Hematopoietic multipotent progenitor cell treated with erythropoietin and hydrocortisone succinate and interleukin-3 and kit ligand, for 4 days (in vitro differentiated cells): ENCODE data around the gene RSBN1.

Experiments
- DNase-seq: peaks from one replicate; pipeline ENCODE4 v3.0.0-alpha.2; 2015

RSBN1 gene

GRCh38 chr1:113811156-113811887 is 954 bp downstream of the RSBN1 start:
- peak; percentile 61 for DNase-seq

DNA sequence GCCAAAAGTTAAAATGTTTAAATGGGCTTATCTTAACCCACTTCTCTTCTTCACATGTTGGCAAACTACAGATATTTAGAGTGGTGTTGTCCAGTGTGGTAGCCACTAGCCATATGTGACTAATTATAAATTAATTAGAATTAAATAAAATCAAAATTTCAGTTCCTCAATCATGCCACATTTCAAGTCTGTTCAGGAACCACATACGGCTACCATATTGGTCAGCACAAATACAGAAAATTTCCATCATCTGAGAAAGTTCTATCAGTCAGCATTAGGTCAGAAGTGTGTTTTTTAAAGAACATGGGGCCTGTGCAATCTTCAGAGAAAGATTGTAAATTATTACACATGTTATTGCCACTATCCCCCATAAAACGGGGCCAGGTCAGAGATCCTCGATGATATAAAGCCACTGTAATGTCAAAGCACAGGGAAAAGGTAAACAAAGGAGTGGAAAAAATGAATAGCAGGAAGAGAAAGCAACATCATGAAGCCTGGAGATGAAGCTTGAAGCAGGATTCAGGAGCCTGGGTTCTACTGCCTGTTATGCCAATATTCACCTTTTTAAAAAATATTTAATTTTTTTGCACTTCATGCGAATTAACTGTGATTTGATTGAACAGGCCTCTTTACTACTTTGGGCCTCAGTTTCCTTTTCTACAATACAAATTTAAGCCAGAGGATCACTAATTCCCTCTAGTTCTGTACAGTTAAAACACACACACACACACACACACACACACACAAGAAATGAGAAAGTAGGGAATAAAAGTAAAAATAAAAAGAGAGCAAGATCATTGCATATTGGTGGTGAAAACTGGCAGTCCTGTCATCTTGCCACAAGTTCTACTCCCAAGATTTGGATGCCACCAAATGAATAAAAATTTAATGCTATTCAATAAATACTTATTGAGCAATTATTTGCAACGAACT is 2.3 kb downstream of the RSBN1 start:
- no peak for DNase-seq

GRCh38 chr1:113808450-113809195 is 3.7 kb downstream of the RSBN1 start:
- DNase-seq = peak; percentile 64

- DNase-seq = no peak
These were observed 6.6 kb downstream of the RSBN1 start for GRCh38 chr1:113805639-113806038.

DNA sequence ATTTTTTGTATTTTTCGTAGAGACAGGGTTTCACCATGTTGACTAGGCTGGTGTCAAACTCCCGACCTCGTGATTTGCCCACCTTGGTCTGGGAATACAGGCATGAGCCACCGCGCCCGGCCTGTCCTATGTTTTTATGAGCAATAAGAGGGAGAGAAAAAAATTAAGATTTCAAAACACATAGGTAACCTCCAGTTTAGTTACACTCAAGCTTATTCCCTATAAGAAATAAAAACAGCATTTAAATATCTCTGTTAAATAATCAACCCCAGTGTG is 7.1 kb downstream of the RSBN1 start:
- no peak for DNase-seq

GRCh38 chr1:113804421-113805255 is 7.6 kb downstream of the RSBN1 start:
- peak; percentile 85 for DNase-seq

- no peak for DNase-seq
These were observed 9.8 kb downstream of the RSBN1 start for GRCh38 chr1:113802367-113803007.

DNA sequence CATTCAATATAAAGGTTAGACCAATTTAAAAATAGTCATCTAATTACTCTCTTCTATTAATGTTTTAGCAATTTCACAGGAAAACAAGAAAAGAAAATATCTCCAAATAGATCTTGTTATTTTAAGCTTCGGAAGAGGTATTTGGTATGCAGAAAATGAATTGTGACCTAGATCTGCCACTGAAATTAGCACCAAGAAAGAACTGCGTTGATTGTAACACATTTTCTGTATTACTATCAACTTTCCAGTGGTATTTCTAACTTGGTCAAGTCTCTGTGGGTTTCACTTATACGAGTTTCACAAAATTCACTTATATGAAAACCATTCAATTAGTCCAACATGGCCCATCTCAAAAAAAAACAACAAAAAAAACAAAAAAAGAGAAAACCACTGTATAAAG is 11.8 kb downstream of the RSBN1 start:
- no peak for DNase-seq

DNA sequence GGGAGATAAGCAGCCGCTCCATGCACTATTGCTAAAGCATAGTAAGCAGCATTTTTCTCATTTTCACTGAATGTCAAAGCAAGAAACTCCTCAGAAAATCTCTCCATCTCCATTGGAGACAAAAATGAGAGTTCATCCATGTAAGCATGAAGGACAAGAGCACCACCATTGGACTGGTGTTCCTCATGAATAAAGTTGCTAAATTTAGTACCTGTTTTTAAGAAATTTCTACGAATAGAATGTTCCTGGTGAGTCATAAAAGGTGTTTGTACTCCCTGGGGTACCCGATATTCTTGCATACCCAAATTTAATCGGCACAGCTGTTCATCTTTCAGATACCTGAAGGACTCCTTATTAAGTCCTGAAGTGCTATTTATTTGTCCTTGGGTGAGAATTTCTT is 14.8 kb downstream of the RSBN1 start:
- DNase-seq = no peak

DNA sequence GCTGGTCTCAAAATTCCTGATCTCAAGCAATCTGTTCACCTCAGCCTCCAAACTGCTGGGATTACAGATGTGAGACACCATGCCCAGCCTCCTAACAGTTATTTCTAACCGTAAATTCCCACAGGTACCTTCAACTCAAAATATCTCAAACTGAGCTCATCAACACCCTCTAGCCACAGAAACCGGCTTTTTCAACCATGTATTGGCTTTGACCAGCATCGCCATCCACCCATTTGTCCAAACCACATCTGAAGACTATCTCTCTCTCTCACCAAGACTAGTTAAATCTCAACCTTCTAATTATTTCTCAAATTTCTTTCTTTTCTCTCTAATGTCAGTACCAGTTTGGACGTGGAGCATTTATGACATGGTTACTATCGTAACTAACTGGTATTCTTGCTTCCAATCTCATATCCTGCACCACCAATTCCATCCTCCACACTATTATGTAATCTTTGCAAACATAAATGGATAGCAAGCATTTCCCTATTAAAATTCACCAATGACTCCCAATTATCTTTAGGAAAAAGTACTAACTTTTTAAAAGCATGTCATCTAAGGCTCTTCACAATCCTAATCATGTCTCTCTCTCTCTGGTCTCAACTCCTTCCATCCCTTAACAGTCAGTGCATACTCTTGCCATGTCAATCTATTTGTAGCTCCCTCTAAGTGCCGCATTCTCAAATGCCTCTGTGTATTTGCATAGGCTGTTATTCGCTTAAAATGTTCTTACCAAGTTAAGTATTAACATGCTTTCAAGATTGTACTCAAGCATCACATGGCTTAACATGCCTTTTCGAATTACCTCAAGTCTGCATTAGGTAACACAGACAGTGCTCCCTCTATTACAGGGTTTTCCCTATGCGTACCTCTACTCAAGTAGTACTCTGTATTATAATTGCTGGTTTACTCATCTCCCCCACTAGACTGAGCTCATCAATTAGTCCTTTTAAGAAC is 18.1 kb downstream of the RSBN1 start:
- no peak for DNase-seq

DNA sequence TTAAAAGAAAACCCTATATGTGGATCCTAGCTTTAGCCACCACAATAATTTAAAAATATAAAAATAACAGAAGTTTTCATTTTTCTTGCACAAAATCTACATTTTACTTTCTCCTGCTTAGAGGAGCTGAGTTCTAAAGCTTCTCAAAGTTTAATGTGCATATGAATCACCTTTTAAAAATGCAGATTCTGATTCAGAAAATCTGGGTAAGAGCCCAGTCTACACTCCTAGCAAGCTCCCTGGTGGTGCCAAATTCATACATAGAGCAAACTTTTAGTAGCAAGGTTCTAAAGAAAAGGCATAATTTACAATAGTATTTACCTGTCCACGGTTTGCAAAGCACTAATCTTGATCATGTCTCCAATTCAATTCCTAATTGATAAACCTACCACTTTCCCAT is 19.3 kb downstream of the RSBN1 start:
- DNase-seq = no peak

DNA sequence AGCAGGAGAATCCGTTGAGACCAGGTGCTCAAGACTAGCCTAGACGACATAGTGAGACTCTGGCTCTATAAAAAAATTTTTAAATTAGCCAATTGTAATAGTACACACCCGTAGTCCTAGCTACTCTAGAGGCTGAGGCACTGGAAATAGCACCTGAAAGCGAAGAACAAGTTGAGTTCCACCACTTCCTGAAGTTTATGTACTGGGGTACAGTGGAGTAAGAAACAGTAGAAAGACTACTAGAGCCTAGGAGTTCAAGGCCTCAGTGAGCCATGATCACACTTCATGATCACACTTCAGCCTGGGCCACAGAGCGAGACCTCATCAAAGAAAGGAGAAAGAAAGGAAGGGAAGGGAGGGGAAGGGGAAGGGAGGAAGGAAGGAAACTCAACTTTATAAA is 19.8 kb downstream of the RSBN1 start:
- DNase-seq = no peak

- DNase-seq = no peak
These were observed 23.5 kb downstream of the RSBN1 start for GRCh38 chr1:113788802-113789201.

DNA sequence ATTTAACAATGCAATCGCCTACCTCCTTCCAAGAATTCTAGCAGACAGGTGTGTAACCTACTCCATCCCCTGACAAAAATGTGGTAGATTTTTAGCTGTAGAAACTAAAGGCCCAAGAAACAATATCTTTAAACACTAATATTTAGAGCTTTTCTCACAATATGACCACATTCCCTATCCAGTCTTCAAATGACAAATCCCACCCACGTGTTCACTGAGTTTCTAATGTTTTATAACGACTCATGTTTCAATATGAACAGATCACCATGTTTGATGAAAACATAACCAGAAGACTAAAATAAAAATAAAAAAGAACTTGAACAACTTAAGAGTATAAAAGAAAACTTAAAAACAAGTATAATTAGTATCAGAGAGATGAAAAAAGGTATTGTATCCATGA is 24.6 kb downstream of the RSBN1 start:
- DNase-seq = no peak

- no peak for DNase-seq
These were observed 26.2 kb downstream of the RSBN1 start for GRCh38 chr1:113786069-113786468.

DNA sequence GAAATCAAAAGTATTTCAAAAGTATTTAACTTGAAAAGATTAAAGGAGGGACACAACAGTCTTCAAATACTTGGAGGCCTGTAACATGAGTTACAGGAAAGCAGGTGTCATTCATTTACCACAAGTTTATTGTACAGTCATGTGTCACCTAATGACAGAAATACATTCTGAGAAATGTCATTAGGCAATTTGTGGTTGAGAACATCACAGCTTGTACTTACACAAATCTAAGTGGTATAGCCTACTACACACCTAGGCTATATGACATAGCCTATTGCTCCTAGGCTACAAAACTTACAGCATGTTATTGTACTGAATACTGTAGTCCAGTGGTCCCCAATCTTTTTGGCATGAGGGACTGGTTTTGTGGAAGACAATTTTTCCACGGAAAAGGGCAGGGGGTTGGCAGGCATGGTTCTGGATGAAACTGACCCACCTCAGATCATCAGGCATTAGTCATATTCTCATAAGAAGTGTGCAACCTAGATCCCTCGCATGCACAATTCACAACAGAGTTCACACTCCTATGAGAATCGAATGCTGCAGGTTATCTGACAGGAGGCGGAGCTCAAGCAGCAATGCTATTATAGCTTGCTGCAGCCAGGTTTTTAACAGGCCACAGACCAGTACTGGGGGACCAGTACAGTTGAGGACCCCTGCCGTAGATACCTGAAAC is 28.0 kb downstream of the RSBN1 start:
- peak; percentile 55 for DNase-seq

DNA sequence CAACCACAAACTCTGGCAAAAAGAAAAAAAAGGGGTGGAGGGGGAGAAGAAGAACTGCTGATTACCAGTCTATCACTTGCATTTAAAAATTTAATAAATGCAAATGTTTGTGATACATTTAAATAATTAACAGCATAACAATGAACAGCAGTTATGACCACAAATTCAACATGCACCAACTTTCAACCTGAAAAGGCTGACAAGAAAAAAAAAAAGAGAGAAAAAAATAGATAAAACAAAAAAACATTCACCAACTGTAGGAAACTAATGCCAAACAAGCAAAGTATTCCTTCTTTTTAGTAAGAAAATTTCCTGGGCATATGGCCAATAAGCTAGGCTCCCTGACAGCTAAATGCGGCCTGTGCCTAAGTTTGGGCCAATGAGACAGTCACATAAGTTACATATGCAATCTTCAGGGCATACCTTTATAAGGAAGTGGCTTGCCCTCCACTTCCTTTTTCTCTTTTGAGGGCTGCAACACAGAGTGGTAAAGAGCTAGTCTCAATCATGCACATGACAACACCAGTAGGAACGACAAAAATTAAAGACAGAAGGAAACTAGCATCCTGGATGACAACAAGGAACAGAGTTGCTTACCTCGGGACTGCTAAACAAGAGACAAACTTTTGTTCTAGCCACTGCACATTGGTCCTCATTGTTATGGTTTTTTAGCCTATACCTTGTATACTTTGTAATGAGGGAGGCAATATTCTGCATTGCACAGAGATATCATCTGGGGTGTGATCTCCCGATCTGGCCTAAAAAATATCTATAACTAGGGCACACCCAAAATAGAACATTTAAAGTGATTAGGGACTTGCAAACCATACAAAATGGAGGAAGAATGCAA is 28.8 kb downstream of the RSBN1 start:
- peak; percentile 92 for DNase-seq

- peak; percentile 14 for DNase-seq
These were observed 29.9 kb downstream of the RSBN1 start for GRCh38 chr1:113782406-113782805.

- DNase-seq = peak; percentile 72
These were observed 31.7 kb downstream of the RSBN1 start for GRCh38 chr1:113780374-113781146.
